Right lung (tissue), 5 donors: ENCODE data around the gene HOXA4. TPM values are rescaled to one million over a fixed set of nuclear protein-coding genes. Genes with fewer than 3 reads are reported as not detected.
A peak's percentile ranks its signal among the peaks of the same experiment; 100 is the strongest.

ENCODE experiments used
- DNase-seq, 2 donors: peaks; one replicate each; pipeline ENCODE4 v3.0.0-alpha.2; 2013
- polyA plus RNA-seq, 5 donors: library from polyadenylated mRNA; unstranded; fragments of 120-200 nt; gene quantifications; one replicate each; pipeline versions ENCODE4 v1.2.1 to v1.2.3, GENCODE V29; 2013; ENCODE audit warnings: inconsistent platforms in 1 of 5, low replicate concordance in 1 of 5; ENCODE audit not compliant: insufficient read length in 5 of 5, insufficient read depth in 1 of 5

Gene HOXA4
- polyA plus RNA-seq, 5 donors: 32.3 to 39.5 (median 38.3) TPM

DNA sequence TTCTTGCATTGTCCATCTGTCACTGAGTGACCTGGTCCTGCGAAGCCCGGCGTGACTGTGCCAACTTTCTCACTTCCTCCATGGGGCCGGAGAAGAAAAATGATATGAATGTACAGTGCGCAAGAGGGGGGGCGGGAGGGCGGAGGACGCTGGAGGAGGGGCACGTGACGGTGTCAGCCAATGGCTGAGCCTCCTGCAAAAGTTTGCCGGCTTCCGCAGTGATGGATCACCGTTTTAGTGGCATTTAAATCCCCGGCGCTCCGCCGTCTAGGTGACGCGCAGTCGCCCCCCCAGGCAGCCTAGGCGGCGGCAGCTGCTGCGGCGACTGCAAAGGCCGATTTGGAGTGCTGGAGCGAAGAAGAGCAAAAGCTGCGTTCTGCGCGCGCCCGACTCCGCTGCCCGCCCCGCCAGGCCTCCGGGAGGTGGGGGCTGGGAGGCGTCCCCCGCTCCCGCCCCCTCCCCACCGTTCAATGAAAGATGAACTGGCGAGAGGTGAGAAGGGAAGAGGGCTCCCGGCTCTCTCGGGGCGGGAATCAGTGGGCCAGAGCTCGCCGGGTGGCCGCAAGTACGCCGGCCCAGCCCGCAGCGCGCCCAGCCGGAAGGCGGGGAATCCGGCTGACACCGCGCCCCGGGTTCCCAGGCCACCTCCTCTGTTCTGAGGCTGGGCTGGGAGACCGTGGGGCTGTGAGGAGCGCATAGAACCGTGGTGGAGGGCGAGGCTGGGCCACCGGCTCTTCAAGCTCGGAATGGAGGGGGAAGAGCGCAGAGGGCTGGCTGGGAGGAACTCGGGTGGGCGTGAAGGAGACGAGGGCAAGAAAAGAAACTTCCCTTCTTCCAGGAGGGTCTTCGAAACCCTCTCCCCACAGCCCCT lies 34.4 kb downstream of the HOXA4 start, which contains the start of gene HOXA1:
Gene HOXA1, minus strand, starts transcription at position 104 of the 871 bp plus-strand sequence. Its CDS starts 88 bp downstream, at position 16.
- DNase-seq: peak; percentile 90

DNA sequence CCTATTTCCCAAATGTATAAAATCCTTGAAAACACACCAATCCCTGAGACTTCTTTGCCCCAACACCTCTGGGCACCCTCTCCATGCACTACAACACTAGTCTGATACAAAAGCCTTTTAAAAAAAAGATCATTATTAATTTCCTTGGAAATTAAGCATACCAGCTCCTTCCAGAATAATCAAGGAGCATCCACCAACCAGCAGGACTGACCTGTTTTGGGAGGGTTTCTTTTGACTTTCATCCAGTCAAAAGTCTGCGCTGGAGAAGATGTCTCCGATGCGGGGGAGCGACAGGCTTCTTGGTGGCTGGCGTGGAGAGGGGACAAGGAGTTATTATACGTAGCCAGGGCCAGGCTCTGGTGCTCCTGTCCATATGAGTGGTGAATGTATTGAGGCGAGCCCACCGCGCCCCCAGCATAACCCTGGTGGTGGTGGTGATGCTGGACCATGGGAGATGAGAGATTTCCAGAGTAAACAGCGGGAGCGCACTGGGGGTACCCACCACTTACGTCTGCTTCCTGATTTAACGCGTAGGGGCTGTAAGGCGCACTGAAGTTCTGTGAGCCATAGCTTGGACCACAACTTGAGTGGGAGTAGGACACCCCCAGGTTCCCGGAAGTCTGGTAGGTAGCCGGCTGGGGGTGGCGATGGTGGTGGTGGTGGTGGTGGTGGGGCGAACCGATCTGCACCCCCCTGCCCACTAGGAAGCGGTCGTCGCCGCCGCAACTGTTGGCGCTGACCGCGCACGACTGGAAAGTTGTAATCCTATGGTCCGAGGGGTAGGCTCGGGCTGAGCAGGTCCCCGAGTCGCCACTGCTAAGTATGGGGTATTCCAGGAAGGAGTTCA lies 35.3 kb downstream of the HOXA4 start:
- DNase-seq: no peak

GRCh38 chr7:27094304-27095049 lies 36.1 kb downstream of the HOXA4 start:
- DNase-seq: no peak

DNA sequence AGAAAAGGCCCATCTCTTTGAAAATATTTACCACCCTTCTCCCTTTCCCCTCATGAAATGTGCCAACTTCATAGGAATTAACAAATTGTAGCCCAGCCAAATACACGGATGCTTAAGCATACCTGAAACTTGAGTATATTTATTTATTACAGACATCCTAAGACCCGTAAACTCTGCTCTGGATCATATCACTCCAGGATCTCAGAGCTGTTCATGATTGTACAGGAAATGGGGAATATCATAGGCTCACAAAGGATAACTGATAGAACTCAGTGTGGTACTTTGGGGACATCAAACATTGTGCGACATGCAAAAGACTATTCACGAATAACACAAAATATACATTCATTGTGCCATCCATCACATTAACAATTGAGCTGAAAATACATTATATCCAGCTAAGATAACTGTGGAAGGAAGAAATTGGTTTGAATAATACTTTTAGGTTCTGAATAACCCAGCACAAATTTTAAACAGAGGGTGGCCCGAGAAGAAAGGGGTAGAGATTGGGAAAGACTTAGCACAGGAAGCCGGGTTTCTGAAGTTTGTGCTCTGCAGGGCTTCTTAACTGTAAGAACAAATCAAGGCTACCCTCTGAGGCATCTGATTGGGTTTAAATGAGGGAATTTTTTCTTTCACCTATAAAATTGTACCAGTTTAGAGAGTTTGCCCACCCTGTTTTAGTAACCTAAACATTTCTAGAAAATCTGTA lies 37.2 kb downstream of the HOXA4 start:
- no peak for DNase-seq

DNA sequence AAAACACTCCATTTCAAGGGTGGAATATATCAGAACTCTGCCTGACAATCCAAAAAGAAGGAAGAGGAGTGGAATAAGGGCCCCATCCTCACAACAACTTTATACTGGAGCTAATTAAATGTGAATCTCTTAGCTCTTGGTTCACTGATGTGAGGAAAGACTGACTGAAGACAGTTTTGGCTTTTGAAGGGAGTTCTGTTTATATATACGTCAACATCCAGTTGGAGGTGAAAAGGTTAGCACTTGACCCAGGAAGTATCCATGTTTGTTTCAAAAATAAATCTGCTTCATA lies 37.8 kb downstream of the HOXA4 start:
- peak in 1 of 2 donors; percentile 27 for DNase-seq

- DNase-seq: peak in 1 of 2 donors; percentile 26
These were observed 38.4 kb downstream of the HOXA4 start for GRCh38 chr7:27091941-27092818.

DNA sequence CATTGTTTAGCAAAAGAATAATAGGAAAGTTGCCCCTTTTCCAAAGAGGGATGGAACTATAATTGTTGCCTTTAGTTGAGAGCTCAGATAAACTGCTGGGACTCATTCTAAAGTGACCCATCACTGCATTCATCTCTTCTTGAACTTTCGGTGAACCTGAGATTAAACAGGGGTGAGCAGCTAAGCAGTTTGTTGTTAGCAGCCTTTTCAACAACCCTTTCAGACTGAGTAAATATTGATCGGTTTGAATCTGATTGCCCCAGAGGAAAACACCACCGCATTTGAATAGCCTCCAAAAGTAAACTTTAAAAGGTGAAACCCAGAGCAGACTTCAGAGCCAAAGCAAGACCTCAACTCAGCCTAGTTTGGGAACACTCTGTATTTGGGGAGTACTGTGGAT lies 39.5 kb downstream of the HOXA4 start:
- DNase-seq: peak in 1 of 2 donors; percentile 36

DNA sequence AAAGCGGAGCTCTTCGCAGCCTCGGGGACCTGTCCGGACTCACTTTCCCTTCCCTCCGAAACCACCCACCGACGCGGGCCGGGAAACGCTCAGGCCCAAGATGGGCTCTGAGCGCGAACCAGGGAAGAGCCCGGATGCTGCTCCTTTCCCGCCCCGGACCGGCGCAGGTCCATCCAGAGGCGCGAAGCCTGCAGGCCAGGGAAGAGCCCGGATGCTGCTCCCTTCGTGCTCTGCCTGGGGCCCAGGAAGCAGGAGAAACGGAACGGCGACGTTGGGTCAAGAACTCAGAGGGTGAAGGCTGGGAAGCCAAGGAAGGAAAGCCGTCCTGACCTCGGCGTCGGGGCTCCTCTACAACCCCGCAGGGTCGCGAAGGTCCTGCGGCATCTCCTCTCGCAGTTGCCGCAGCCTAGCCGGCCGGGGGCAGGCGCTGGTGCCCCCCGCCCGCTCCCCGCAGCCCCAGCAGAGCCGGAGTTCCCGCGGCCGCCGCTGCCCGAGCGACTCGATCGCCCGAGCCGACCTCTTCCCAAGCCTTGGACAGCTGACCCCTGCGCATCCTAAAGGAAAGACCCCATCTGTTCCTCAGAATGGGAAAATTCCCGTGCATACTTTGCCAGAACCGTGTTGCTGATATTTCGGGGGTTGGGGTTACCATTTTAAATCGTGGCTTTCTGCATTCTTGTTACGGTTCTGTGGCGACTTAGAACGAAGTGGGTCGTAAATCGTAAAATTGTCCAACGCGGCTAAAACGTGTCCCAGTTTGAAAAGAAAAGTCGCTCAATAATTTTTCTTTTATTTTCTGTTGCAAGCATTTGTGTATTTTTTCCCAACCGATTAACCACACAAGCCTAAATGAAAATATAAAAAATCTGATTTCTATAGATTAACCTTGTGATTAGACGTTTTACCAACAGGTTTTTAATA lies 42.3 kb downstream of the HOXA4 start:
- DNase-seq: no peak

DNA sequence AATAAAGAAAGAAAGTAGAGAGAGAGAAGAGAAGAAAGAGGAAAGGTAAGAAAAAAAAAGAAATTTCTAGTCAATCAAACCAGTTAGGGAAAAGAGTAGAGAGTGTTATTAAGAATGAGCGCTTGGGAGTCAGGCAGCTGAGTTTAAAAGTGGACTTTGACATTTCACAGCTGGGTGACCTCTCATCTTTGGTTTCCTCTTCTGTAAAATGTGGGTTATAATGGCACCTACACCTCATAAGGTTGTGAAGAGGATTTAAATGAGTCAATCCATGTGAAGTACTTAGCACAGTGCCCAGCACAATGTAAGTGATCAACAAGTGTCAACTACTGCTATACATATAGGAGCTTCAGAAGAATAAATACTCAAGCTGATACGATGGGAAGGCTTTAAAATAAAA lies 46.9 kb downstream of the HOXA4 start:
- no peak for DNase-seq

DNA sequence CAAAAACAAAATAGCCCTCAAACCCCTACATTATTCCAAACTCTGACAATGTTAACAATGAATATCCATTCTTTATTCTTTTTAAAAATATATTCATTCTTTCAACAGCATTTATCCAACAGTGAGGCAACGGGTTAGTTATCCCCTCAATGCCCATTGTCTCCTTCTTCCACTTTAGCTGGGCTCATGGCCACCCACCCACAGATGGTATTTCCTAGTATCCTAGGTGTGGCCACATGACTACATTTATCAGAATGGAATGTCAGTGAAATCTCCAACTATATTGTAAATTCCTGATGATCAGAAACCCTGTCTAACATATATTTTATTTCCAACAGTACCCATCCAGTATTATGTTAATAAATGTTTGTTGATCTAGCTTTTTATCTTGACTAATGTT lies 48.4 kb downstream of the HOXA4 start:
- no peak for DNase-seq

- no peak for DNase-seq
These were observed 49.6 kb downstream of the HOXA4 start for GRCh38 chr7:27080844-27081436.

DNA sequence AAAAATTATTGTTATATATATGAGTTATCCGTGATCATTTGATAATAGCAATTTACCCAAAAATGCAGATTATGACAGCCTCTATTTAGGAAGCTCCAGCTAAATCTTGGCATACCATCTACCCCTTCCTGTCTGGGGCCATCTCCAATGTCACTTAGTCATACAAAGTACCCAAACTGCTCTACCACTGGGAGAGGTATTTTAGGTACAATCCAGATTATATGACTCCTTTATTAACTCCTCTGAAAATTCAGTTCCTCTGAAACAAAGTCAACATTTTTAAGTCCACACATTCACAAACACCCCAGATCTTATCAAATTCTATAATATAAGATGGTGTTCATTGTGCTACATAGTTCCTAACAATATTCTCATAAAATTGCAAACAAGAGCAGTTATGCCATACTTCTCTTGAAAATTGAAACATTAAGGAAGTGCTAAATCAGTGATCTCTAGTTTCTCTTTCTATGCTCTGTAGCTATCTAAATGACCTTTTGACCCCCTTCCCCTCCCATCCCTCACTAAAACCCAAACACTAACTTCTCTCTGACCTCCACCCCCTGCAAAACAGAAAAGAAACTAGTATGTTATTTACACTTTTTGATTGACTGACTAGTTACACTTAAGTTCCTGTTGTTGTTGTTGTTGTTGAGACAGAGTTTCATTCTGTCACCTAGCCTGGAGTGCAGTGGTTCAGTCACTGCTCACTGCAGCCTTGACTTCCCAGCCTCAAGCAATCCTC lies 51.2 kb downstream of the HOXA4 start:
- no peak for DNase-seq

- DNase-seq: no peak
These were observed 51.8 kb downstream of the HOXA4 start for GRCh38 chr7:27078616-27079233.
